ENCODE results near the gene F7.

DNA sequence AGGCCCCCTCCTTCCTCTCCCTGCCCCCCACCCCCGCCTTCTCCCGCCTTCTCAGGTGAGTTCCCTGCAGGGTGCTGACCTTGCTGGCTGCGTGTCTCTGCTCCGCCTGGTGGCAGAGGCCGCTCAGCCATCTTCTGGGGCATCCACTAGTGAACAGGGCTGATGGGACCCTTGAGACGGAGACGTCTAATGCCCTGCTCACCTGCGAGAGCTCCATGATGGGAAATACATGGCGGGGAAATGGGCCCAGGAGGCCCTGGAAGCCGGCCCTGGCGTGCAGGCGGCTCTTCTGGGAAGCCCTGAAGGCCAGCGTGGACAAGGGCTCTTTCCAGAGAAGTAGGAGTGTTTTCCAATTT is 15.2 kb upstream of the F7 start:
- TF ChIP-seq POLR2AphosphoS5 (IDR thresholded peaks at IDR 0.05; ENCODE audit: borderline replicate concordance, low read depth, low read length) (no peak), EZH2 (IDR thresholded peaks at IDR 0.05) (no peak)
